HG03378 (cell line): ENCODE results near the gene PDP2.
"Not testable (repeated sequence)": the region's sequence is repeated elsewhere in the genome, so short reads cannot be mapped to it uniquely, and the experiment has no call there.

Experiments
- ATAC-seq: cut with Tn5 transposase; IDR thresholded peaks from one replicate; pipeline ENCODE4 v1.9.1; 2021; ENCODE audit warnings: mild to moderate bottlenecking, moderate library complexity; ENCODE audit not compliant: unreplicated experiment

PDP2 gene

GRCh38 chr16:66934138-66934838, 54.0 kb downstream of the PDP2 start, which contains the start of gene CIAO2B:
Gene CIAO2B, minus strand, starts transcription at chr16:66934402. Its CDS starts 38 bp downstream, at chr16:66934364.
- peak; percentile 41 for ATAC-seq

- not testable (repeated sequence) for ATAC-seq
Measured at GRCh38 chr16:66934839-66935313, 54.6 kb downstream of the PDP2 start.

- ATAC-seq = no peak
Measured at GRCh38 chr16:66935314-66936011, 55.1 kb downstream of the PDP2 start, which contains the start of gene CES2. Gene CES2, plus strand, starts transcription at chr16:66935516. Its CDS starts 120 bp downstream, at chr16:66935636.

GRCh38 chr16:66936462-66936861, 56.1 kb downstream of the PDP2 start:
- ATAC-seq = no peak

- ATAC-seq = no peak
Measured at GRCh38 chr16:66936889-66937554, 56.7 kb downstream of the PDP2 start.

DNA sequence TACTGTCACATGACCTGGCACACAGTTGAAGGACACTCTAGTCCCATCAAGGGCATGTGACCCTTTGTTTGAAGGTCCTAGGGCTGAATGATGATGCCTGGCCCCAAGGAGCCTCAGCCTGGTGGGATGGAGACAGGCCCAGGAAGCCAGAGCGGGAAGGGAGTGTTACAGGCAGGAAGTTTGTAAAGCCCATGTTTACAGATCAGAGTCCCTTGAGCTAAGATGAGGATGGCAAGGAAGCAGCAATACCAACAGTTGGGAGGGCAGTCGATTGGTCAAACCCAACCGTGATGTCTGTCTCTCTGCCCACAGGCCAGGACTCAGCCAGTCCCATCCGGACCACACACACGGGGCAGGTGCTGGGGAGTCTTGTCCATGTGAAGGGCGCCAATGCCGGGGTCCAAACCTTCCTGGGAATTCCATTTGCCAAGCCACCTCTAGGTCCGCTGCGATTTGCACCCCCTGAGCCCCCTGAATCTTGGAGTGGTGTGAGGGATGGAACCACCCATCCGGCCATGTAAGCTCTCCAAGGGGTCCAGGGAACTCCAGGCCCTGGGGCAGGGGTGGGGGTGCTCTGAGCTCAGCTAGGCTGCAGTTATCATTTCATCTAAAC, 57.5 kb downstream of the PDP2 start:
- ATAC-seq = no peak

- ATAC-seq = no peak
Measured at GRCh38 chr16:66939366-66939765, 59.1 kb downstream of the PDP2 start.

DNA sequence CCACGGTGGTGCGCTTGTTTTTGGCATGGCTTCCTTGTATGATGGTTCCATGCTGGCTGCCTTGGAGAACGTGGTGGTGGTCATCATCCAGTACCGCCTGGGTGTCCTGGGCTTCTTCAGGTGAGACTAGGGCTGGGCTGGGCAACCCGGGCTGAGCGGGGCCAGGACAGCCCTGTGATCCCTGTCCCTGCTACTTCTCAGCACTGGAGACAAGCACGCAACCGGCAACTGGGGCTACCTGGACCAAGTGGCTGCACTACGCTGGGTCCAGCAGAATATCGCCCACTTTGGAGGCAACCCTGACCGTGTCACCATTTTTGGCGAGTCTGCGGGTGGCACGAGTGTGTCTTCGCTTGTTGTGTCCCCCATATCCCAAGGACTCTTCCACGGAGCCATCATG, 59.9 kb downstream of the PDP2 start:
- no peak for ATAC-seq
